Right renal pelvis (tissue), 4 donors: Measurements from ENCODE around the gene AQP12A. TPM values are rescaled to one million over a fixed set of nuclear protein-coding genes. Genes with fewer than 3 reads are reported as not detected.
"Not testable (repeated sequence)": the region's sequence is repeated elsewhere in the genome, so short reads cannot be mapped to it uniquely, and the experiment has no call there.

Experiments used
- DNase-seq, 4 donors: peaks; one replicate each; pipeline ENCODE4 v3.0.0-alpha.2; 2013; ENCODE audit warnings: low read depth in 4 of 4, low spot score in 3 of 4, missing footprints in 1 of 4
- polyA plus RNA-seq, 4 donors: library from polyadenylated mRNA; unstranded; fragments of 120-200 nt; gene quantifications; one replicate each; pipeline ENCODE4 v1.2.1, GENCODE V29; 2013; ENCODE audit not compliant: insufficient read length in 4 of 4

Gene AQP12A
- polyA plus RNA-seq, 4 donors, result 0.97 to 1.6 (median 1.0) TPM; not detected in 1

- no peak for DNase-seq
Measured at GRCh38 chr2:240655931-240656886, 35.5 kb upstream of the AQP12A start.

- not testable (repeated sequence) for DNase-seq
Measured at GRCh38 chr2:240659883-240660282, 31.8 kb upstream of the AQP12A start.

GRCh38 chr2:240662681-240663080 lies 29.0 kb upstream of the AQP12A start:
- no peak for DNase-seq

- no peak for DNase-seq
Measured at GRCh38 chr2:240663546-240664190, 28.0 kb upstream of the AQP12A start.

GRCh38 chr2:240664622-240665021 lies 27.0 kb upstream of the AQP12A start:
- no peak for DNase-seq

DNA sequence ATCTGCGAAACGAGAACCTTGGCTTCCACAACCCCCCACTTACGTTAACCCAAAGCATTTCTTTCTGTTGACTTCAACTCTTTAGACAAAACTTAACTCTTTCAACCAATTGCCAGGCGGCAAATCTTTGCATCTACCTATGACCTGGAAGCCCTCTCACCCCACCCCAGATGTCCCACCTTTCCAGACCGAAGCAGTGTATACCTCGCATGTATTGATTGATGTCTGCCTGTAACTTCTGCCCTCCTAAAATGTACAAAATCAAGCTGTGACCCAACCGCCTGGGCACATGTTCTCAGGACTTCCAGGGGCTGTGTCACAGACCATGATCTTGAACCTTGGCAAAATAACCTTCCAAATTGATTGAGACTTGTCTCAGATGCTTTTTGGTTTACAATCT lies 21.3 kb upstream of the AQP12A start:
- DNase-seq, result no peak

DNA sequence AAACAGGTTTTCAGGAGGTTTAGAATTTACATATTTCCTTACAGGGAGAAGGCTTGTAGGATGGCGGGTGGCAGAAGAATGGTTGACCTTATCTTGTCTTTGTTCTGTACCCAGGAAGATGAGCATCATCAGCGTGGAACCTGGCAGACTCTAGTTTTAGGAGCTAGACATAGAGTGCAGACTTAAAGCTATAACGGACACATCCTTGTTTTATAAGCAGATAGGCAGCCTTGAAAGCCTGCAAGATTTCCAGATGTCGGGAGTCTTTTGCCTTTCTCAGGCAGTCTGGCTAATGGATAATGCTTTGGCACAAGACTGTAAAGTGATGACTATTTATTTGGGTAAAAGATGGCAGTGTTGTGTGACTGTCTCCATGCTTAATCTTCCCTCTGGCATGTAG lies 20.7 kb upstream of the AQP12A start:
- DNase-seq, result no peak

DNA sequence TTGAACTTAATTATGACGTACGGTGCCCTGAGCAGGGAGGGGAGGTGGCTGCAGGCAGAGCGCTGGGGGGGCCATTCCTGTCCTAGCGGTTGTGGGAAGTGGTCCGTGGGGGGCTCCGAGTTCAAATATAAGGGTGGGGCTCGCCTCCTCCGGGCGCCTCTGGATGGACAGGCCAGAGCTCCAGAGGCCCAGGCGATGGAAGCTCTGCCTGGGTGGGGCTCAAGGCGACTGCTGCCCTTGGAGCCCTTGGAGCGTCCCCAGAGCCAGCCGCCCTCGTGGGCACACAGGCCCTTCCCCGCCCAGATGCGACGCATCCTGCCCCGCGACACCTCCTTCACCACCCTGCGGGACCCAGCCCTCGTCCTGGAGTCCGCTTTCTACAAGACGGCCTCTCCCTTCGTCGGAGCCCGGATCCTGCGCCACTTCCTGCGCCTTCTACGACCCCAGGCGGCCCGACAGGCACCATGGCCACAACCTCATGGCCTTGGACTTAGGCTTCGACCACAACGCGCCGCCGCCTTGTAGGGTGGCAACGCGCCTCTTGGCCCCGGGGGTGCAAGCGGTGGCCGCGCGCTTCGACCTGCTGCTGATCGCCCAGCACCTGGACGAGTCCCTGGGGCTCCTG lies 19.5 kb upstream of the AQP12A start:
- DNase-seq, result no peak

GRCh38 chr2:240672701-240673190 lies 18.9 kb upstream of the AQP12A start:
- no peak for DNase-seq

DNA sequence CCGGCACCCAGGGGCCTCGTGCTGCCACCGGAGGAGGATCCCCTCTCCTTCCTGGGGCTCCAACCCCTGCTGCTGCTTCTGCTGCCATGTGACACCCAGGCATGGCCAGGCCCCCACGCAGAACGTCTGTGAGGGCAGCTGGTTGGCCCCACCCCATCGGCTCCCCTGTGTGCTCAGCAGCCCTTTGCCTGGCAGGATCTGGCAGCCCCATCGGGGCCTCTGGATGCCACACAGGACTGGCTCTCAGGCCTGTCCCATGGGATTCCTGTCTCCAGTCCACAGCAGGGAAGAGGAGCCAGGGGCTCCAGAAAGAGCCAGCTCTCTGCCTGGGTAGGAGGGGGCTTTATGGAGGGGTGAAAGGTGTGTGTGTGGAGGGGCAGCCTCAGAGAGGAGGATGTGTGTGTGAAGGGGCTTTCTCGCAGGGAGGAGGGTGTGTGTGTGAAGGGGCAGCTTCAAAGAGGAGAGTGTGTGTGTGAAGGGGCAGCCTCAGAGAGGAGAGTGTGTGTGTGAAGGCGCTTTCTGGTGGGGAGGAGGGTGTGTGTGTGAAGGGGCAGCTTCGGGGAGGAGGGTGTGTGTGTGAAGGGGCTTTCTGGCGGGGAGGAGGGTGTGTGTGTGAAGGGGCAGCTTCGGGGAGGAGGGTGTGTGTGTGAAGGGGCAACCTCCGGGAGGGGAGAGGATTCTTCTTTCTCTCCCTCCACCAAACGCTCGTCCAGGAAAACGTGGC lies 17.0 kb upstream of the AQP12A start:
- not testable (repeated sequence) for DNase-seq

GRCh38 chr2:240675345-240675744 lies 16.3 kb upstream of the AQP12A start:
- DNase-seq, result not testable (repeated sequence)

- not testable (repeated sequence) for DNase-seq
Measured at GRCh38 chr2:240678043-240678442, 13.6 kb upstream of the AQP12A start.

- DNase-seq, result not testable (repeated sequence)
Measured at GRCh38 chr2:240678909-240679308, 12.8 kb upstream of the AQP12A start.

DNA sequence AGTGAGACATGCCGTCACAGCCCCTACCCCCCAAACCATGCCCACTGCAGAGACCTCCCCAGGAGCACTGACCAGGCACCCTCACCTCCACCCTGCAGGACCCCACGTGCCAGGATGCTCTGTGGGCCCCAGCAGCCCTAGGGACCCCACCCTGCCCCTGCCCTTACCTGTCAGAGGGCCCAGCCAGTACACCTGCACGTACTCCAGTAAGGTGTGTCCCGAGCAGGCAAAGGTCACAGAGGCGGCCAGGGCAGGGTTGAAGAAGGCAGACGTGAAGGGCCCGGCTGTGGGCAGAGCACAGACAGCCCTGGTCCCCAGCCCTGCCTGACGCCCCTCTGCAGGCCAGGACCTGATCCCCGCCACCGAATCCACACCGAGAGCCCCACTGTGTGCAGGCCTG lies 11.5 kb upstream of the AQP12A start:
- not testable (repeated sequence) for DNase-seq

DNA sequence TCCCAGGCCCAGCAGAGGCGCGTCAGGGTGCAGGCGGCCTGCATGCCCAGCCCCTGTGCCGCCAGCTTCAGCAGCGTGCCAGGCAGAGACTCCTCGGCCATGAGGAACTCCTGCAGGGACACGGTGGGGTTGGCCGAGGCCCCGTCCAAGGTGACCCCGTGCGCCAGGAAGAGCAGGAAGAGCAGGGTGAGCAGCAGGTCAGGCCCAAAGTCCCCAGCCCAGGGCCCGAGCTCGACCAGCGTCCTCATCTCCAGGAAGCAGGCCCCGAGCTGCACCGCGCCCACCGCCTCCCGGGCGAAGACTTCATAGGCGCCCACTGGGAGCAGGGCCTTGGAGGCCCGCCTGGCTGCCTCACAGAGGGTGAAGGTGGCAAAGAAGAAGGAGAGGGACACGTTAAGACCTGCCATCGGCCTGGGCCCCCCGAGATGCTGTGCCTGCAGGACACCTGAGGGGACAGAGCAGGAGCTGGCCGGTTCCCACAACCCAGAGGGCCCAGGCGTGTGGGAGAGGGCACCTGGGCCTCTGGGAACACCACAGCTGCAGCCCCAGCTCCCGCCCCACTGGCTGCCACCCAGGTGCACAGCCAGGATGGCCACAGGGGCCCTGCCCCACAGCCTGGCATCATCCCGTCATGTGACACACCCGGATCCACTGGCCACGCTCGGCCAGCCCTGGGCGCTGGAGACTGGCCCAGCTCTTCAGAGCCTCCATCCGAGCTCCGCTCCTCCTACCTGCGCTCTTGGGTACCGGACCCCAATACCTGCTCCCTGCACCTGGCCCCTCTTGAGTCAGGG lies 9.0 kb upstream of the AQP12A start, which contains the start of gene AQP12B:
Gene AQP12B (minus strand): TSS at position 455 of the 794 bp plus-strand sequence. CDS start 48 bp downstream, at position 407.
- DNase-seq, result not testable (repeated sequence)

- not testable (repeated sequence) for DNase-seq
Measured at GRCh38 chr2:240683329-240683979, 8.2 kb upstream of the AQP12A start.

- not testable (repeated sequence) for DNase-seq
Measured at GRCh38 chr2:240683980-240684728, 7.5 kb upstream of the AQP12A start.

DNA sequence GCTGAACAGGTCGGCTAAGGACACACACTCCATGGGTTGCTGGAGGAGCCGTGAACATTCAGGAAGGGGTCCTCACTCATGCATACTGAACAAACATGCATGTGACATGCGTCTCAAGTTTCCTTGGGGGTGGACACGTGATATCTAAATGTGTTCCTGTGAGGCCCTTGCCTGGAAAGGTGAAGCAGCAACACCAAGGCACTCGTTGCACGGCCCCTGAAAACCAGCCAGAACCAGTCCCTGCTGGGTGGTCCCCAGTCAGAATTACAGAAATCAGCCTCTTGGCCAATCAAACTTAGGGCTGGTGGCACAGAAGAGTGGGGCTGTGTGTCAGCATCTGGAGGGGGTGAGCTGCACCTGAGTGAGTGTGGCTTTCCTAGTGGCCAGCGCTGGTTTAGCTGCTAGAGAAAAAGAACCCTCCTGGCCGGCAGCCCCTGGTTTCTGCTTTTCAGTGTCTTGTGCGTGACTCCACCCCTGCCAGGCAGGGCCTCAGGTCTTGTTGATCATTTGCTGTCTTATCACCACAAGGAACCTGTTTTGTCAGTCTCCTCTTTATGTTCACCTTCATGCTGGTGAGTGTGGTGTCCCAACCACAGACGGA lies 5.8 kb upstream of the AQP12A start:
- peak in 2 of 4 donors; percentile 76 to 84 for DNase-seq
